HUES6 (cell line): ENCODE results near the gene NR4A1.

Experiments
- H3K27ac ChIP-seq: 2 replicates; pipeline ENCODE4 v1.7.0; 2013; ENCODE audit warnings: low read depth, mild to moderate bottlenecking, low read length, inconsistent platforms
- H3K27me3 ChIP-seq: 2 replicates; pipeline ENCODE4 v1.6.1; 2013; ENCODE audit warnings: low read length; ENCODE audit not compliant: control insufficient read depth, insufficient read depth
- H3K36me3 ChIP-seq: 2 replicates; pipeline ENCODE4 v1.6.1; 2013; ENCODE audit warnings: low read length; ENCODE audit not compliant: control insufficient read depth, insufficient read depth
- H3K4me1 ChIP-seq: 2 replicates; pipeline ENCODE4 v1.6.1; 2013; ENCODE audit warnings: low read length; ENCODE audit not compliant: control insufficient read depth, insufficient read depth
- H3K4me3 ChIP-seq: 2 replicates; pipeline ENCODE4 v1.5.1; 2013; ENCODE audit warnings: low read depth, low read length
- H3K9ac ChIP-seq: one replicate; pipeline ENCODE4 v1.6.1; 2013; ENCODE audit warnings: mild to moderate bottlenecking, low read length
- H3K9me3 ChIP-seq: 2 replicates; pipeline ENCODE4 v1.6.1; 2013; ENCODE audit warnings: low read depth, low read length; ENCODE audit not compliant: control insufficient read depth, insufficient read depth

NR4A1 gene

GRCh38 chr12:52055731-52056711, 4.8 kb downstream of the NR4A1 start:
- Histone ChIP-seq H3K27me3 (peaks cover 20% of the 10 kb centered on the region), H3K27ac (no peak overlapping the region), H3K36me3 (peaks cover 36% of the 10 kb centered on the region), H3K4me3 (no peak overlapping the region), H3K9ac (no peak overlapping the region), H3K9me3 (no peaks in the 10 kb centered on the region), H3K4me1 (peaks cover 12% of the 10 kb centered on the region)

DNA sequence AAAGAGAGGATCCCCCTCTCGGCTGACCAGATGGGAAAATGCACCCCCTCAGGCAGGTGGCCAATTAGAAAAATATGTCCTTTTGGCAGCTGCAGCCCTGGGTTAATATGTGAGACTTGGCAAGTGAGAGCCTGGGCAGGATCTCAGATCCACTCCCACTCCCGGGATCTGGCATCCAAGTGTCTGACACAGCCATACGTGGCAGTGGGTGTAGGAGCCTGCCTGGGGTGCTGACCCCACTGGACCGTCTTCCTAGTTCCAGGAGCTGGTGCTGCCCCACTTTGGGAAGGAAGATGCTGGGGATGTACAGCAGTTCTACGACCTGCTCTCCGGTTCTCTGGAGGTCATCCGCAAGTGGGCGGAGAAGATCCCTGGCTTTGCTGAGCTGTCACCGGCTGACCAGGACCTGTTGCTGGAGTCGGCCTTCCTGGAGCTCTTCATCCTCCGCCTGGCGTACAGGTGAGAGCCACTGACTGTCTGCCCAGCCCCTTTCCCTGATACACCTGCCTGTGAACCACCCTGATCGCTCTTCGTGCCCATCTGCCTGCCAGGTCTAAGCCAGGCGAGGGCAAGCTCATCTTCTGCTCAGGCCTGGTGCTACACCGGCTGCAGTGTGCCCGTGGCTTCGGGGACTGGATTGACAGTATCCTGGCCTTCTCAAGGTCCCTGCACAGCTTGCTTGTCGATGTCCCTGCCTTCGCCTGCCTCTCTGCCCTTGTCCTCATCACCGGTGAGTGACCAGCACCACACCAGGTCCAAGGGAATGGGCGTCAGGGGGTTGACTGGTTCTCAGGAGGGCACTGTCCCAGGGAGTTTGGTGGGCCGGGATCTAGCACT, 5.8 kb downstream of the NR4A1 start:
- peaks cover 12% of the 10 kb centered on the region for H3K27me3 ChIP-seq
- H3K9ac ChIP-seq, result no peak overlapping the region
- no peak overlapping the region for H3K27ac ChIP-seq
- H3K36me3 ChIP-seq, result peaks cover 36% of the 10 kb centered on the region
- peaks cover 8% of the 10 kb centered on the region for H3K4me1 ChIP-seq
- no peaks in the 10 kb centered on the region for H3K9me3 ChIP-seq
- H3K4me3 ChIP-seq, result no peak overlapping the region

DNA sequence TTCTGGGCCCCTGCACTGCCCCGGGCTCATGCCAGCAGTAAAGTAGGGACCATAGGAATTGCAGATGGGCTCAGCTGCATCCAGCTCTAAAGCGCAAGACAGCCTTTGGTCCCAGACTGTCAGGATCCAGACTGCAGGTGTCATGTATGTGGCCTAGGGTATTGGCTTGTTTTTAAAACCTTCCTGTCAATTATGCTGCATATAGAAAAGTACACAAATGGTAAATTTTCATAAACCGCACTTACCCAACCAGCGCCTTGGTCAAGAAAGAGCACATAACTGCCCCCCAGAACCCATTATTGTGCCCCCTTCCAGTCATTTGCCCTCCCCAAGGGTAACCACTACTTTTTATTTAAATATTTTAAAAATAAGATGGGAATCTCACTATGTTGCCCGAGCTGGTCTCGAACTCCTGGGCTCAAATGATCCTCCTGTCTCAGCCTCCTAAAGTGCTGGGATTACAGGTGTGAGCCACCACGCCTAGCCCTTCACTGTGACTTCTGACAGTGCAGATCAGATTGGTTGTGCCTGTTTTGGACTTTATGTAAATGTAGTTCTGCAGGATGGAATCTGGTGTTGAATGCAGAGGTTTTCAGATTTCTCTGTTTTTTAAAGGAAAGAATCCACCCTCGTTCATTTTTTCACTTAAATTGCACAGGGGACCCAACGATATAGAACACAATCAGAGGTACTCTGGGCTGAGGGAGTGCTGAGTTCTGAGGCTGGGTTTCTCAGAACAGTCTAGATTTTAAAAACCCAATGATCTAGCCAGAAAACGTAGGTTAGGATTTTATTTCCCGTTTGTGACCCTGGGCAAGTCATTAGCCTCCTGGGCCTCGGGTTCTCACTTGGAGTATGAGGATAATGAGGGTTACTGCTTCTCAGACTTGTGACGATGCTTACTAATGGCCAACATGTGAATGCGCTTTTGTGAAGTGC, 6.7 kb downstream of the NR4A1 start:
- H3K36me3 ChIP-seq, result peaks cover 36% of the 10 kb centered on the region
- H3K27me3 ChIP-seq, result peaks cover 3% of the 10 kb centered on the region
- H3K4me1 ChIP-seq, result no peaks in the 10 kb centered on the region
- no peaks in the 10 kb centered on the region for H3K9me3 ChIP-seq
- no peak overlapping the region for H3K4me3 ChIP-seq
- H3K27ac ChIP-seq, result no peak overlapping the region
- H3K9ac ChIP-seq, result no peak overlapping the region

- H3K27me3 ChIP-seq, result no peaks in the 10 kb centered on the region
- no peak overlapping the region for H3K9ac ChIP-seq
- H3K9me3 ChIP-seq, result no peaks in the 10 kb centered on the region
- peaks cover 36% of the 10 kb centered on the region for H3K36me3 ChIP-seq
- H3K4me1 ChIP-seq, result no peaks in the 10 kb centered on the region
- H3K27ac ChIP-seq, result no peak overlapping the region
- H3K4me3 ChIP-seq, result no peak overlapping the region
Observed at GRCh38 chr12:52058631-52059361, 7.6 kb downstream of the NR4A1 start.

GRCh38 chr12:52059582-52060497, 8.6 kb downstream of the NR4A1 start:
- Histone ChIP-seq H3K27me3 (no peaks in the 10 kb centered on the region), H3K9me3 (no peaks in the 10 kb centered on the region), H3K9ac (no peak overlapping the region), H3K4me3 (no peak overlapping the region), H3K4me1 (no peaks in the 10 kb centered on the region), H3K27ac (no peak overlapping the region), H3K36me3 (peaks cover 27% of the 10 kb centered on the region)

GRCh38 chr12:52060498-52061177, 9.4 kb downstream of the NR4A1 start:
- no peaks in the 10 kb centered on the region for H3K4me1 ChIP-seq
- H3K9me3 ChIP-seq, result no peaks in the 10 kb centered on the region
- H3K9ac ChIP-seq, result no peak overlapping the region
- no peak overlapping the region for H3K27ac ChIP-seq
- H3K36me3 ChIP-seq, result peaks cover 25% of the 10 kb centered on the region
- peaks cover 3% of the 10 kb centered on the region; the same call in 1 of the 2 replicates for H3K27me3 ChIP-seq
- H3K4me3 ChIP-seq, result no peak overlapping the region

DNA sequence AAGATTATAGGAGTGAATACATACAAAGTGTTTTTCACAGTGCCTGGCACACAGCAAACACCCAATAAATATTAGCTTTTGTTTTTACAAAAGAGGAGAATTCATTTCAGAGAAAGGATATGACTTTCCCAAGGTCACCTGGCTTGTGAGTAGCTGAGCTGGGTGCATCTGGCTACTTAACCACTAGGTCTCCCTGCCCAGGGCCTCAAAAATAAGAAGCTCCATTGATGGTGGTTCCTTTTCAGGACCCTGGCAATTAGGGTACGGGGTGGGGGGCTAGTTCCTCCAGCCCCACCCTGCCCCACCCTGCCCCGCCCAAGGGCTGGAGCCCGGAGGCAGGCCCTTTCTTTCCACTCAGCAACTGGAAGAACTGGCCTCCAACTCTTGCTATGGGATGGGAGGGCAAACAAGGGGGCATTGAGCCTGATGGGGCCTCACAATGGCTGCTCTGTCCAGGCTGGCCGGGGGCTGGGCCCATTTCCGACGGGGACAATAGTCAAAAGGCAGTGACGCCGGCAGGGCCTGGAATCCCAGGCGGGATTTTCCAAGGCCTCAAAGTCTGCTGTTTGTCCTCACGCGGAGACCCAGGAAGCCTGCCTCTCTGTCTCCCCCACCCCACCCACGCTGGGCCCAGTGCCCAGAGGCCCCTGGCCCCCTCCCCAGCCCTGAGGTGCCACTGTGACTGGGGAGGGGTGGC, 10.4 kb downstream of the NR4A1 start:
- no peaks in the 10 kb centered on the region for H3K4me1 ChIP-seq
- no peak overlapping the region for H3K4me3 ChIP-seq
- H3K27ac ChIP-seq, result no peak overlapping the region
- no peak overlapping the region for H3K9ac ChIP-seq
- no peaks in the 10 kb centered on the region for H3K9me3 ChIP-seq
- H3K36me3 ChIP-seq, result peaks cover 20% of the 10 kb centered on the region
- H3K27me3 ChIP-seq, result peaks cover 10% of the 10 kb centered on the region

- Histone ChIP-seq H3K36me3 (peaks cover 11% of the 10 kb centered on the region), H3K27me3 (peaks cover 16% of the 10 kb centered on the region), H3K4me1 (no peaks in the 10 kb centered on the region), H3K27ac (no peak overlapping the region), H3K9ac (no peak overlapping the region), H3K9me3 (no peaks in the 10 kb centered on the region), H3K4me3 (no peak overlapping the region)
Observed at GRCh38 chr12:52062167-52063081, 11.2 kb downstream of the NR4A1 start.
